GM18858 (cell line): ENCODE measurements around the gene TMEM178B.

Experiments used
- ATAC-seq: cut with Tn5 transposase; IDR thresholded peaks from one replicate; pipeline ENCODE4 v1.9.1; 2021; ENCODE audit not compliant: unreplicated experiment

Gene TMEM178B

GRCh38 chr7:141217938-141218337, 144.1 kb downstream of the TMEM178B start:
- ATAC-seq, result no peak

- ATAC-seq, result no peak
Observed at GRCh38 chr7:141218941-141219340, 145.1 kb downstream of the TMEM178B start.

GRCh38 chr7:141220263-141220880, 146.5 kb downstream of the TMEM178B start:
- no peak for ATAC-seq

GRCh38 chr7:141221007-141221612, 147.2 kb downstream of the TMEM178B start:
- ATAC-seq, result no peak

GRCh38 chr7:141225916-141226618, 152.2 kb downstream of the TMEM178B start:
- ATAC-seq, result no peak

- no peak for ATAC-seq
Observed at GRCh38 chr7:141227454-141227853, 153.6 kb downstream of the TMEM178B start.

GRCh38 chr7:141228482-141228881, 154.6 kb downstream of the TMEM178B start:
- no peak for ATAC-seq

- no peak for ATAC-seq
Observed at GRCh38 chr7:141231018-141231792, 157.3 kb downstream of the TMEM178B start.

GRCh38 chr7:141232286-141233051, 158.6 kb downstream of the TMEM178B start:
- ATAC-seq, result no peak

GRCh38 chr7:141234335-141235105, 160.7 kb downstream of the TMEM178B start:
- no peak for ATAC-seq

- ATAC-seq, result no peak
Observed at GRCh38 chr7:141235656-141236055, 161.8 kb downstream of the TMEM178B start.

- no peak for ATAC-seq
Observed at GRCh38 chr7:141238596-141239243, 164.9 kb downstream of the TMEM178B start.

- no peak for ATAC-seq
Observed at GRCh38 chr7:141239661-141240060, 165.8 kb downstream of the TMEM178B start.

GRCh38 chr7:141242568-141242967, 168.7 kb downstream of the TMEM178B start:
- no peak for ATAC-seq

- no peak for ATAC-seq
Observed at GRCh38 chr7:141243368-141243767, 169.5 kb downstream of the TMEM178B start.

- no peak for ATAC-seq
Observed at GRCh38 chr7:141244435-141244834, 170.6 kb downstream of the TMEM178B start.

GRCh38 chr7:141246426-141246825, 172.6 kb downstream of the TMEM178B start:
- ATAC-seq, result no peak

- no peak for ATAC-seq
Observed at GRCh38 chr7:141251180-141251579, 177.3 kb downstream of the TMEM178B start.

- no peak for ATAC-seq
Observed at GRCh38 chr7:141251957-141252356, 178.1 kb downstream of the TMEM178B start.

GRCh38 chr7:141257597-141257996, 183.7 kb downstream of the TMEM178B start:
- ATAC-seq, result no peak
